Aorta (tissue), 5 donors: ENCODE measurements around the gene RPP30. TPM values are rescaled to one million over a fixed set of nuclear protein-coding genes. Genes with fewer than 3 reads are reported as not detected.
"Not testable (repeated sequence)": the region's sequence is repeated elsewhere in the genome, so short reads cannot be mapped to it uniquely, and the experiment has no call there.

ENCODE experiments used
- ATAC-seq: fragments of 200-7000 bp; cut with Tn5 transposase; one replicate; pipeline ENCODE4 v1.9.1; 2022; ENCODE audit warnings: moderate library complexity; ENCODE audit not compliant: low FRiP score
- DNase-seq, 2 donors: peaks; one replicate each; pipeline ENCODE4 v3.0.0-alpha.2; 2020
- H3K27ac ChIP-seq, 2 donors: one replicate each; pipeline ENCODE4 v1.5.1; 2013; ENCODE audit warnings: low read length in 2 of 2, mild to moderate bottlenecking in 2 of 2, moderate library complexity in 2 of 2, control low read depth in 1 of 2, inconsistent platforms in 1 of 2, low read depth in 1 of 2
- H3K27me3 ChIP-seq, 2 donors: one replicate each; pipeline ENCODE4 v1.6.1; 2013; ENCODE audit warnings: control low read depth in 1 of 2, low read length in 1 of 2, mild to moderate bottlenecking in 1 of 2, moderate library complexity in 1 of 2; ENCODE audit not compliant: insufficient read depth in 2 of 2, control insufficient read depth in 1 of 2
- H3K36me3 ChIP-seq, 2 donors: one replicate each; pipeline ENCODE4 v1.6.1; 2013; ENCODE audit warnings: control low read depth in 1 of 2, low read length in 1 of 2, mild to moderate bottlenecking in 1 of 2; ENCODE audit not compliant: insufficient read depth in 2 of 2, control insufficient read depth in 1 of 2
- H3K4me1 ChIP-seq, 2 donors: one replicate each; pipeline ENCODE4 v1.6.1; 2013; ENCODE audit warnings: low read length in 2 of 2, control low read depth in 1 of 2, mild to moderate bottlenecking in 1 of 2, moderate library complexity in 1 of 2; ENCODE audit not compliant: insufficient read depth in 2 of 2, control insufficient read depth in 1 of 2
- H3K4me3 ChIP-seq, 2 donors: one replicate each; pipeline ENCODE4 v1.5.1; 2013; ENCODE audit warnings: low read length in 2 of 2, control low read depth in 1 of 2, mild to moderate bottlenecking in 1 of 2
- H3K9me3 ChIP-seq: one replicate; pipeline ENCODE4 v1.6.1; 2013; ENCODE audit warnings: mild to moderate bottlenecking, low read length; ENCODE audit not compliant: control insufficient read depth
- WGBS, 2 donors: extraction: QIAGEN DNeasy Blood & Tissue Kit; methylation state at CpG; one replicate each; pipeline ENCODE4 v1.1.7; 2013; 5-methylcytosine and 5-hydroxymethylcytosine counted together
- intact Hi-C, 2 donors: fragments of 100-400 bp; cut with DNase I; formaldehyde crosslinking; loops; one replicate each; pipeline versions ENCODE4 v1.14.2 to v1.15.0; 2022
- polyA plus RNA-seq, 2 donors: library from polyadenylated mRNA; stranded (reverse); fragments of 200-250 nt; gene quantifications; one replicate each; pipeline ENCODE4 v1.2.3, GENCODE V29; 2013
- total RNA-seq, 2 donors: library from RNA; stranded (reverse); fragmentation: NEBNext Ultra II Directional; extraction: Animal tissue kit (Norgen Biotek cat#: 25700); gene quantifications; one replicate each; pipeline ENCODE4 v1.2.1, GENCODE V29; 2021
- donor health status: healthy with polysubstance abuse.
- donor health status: Bipolar disorder and iron deficiency.
- donor health status: DM: no; HTN: no; CAD: no.
- donor health status: DM: no; HTN: no; CAD: no.
- donor health status: DM: yes; HTN: yes; CAD: no.

Gene RPP30
- total and polyA plus RNA-seq, 4 donors, result 25.2 to 42.6 (median 28.2) TPM

GRCh38 chr10:90939648-90940047 is 67.9 kb downstream of the RPP30 start:
- no peak overlapping the region for H3K4me3 ChIP-seq
- no peaks in the 10 kb centered on the region for H3K27me3 ChIP-seq
- intact Hi-C loops, result no loop called here
- ATAC-seq (no peak), DNase-seq (no peak)
- no peaks in the 10 kb centered on the region for H3K9me3 ChIP-seq
- H3K36me3 ChIP-seq, result no peaks in the 10 kb centered on the region
- H3K27ac ChIP-seq, result no peak overlapping the region
- H3K4me1 ChIP-seq, result peaks cover 0 to 3% of the 10 kb centered on the region in 2 donors
- WGBS, 2 donors, result 95% methylated on average over 6 of the region's 6 CpGs

GRCh38 chr10:90942980-90943379 is 71.2 kb downstream of the RPP30 start:
- intact Hi-C loops, H3K36me3 ChIP-seq: not testable (repeated sequence)

GRCh38 chr10:90944749-90945148 is 73.0 kb downstream of the RPP30 start:
- WGBS, 2 donors, result 0 to 45% methylated on average over 1 of the region's 1 CpG

More at GRCh38 chr10:90942980-90943379, 71.2 kb downstream of the RPP30 start:
- not testable (repeated sequence) for H3K4me3 ChIP-seq, DNase-seq, H3K27me3 ChIP-seq, ATAC-seq, H3K9me3 ChIP-seq, H3K4me1 ChIP-seq, H3K27ac ChIP-seq
- 73 to 89% methylated on average over 3 of the region's 3 CpGs for WGBS, 2 donors

GRCh38 chr10:90945491-90946070 is 73.8 kb downstream of the RPP30 start:
- intact Hi-C loops, result no loop called here
- Histone ChIP-seq H3K9me3 (no peaks in the 10 kb centered on the region), H3K27ac (no peak overlapping the region), H3K36me3 (no peaks in the 10 kb centered on the region), H3K27me3 (no peaks in the 10 kb centered on the region), H3K4me1 (no peaks in the 10 kb centered on the region), H3K4me3 (no peak overlapping the region)
- no peak for DNase-seq
- WGBS, 2 donors, result 13 to 15% methylated on average over 4 of the region's 4 CpGs
- ATAC-seq, result no peak

More at GRCh38 chr10:90944749-90945148, 73.0 kb downstream of the RPP30 start:
- intact Hi-C loops, result no loop called here
- DNase-seq (no peak), ATAC-seq (no peak)
- no peaks in the 10 kb centered on the region for H3K4me1 ChIP-seq
- no peaks in the 10 kb centered on the region for H3K27me3 ChIP-seq
- H3K9me3 ChIP-seq, result no peaks in the 10 kb centered on the region
- no peaks in the 10 kb centered on the region for H3K36me3 ChIP-seq
- no peak overlapping the region for H3K27ac ChIP-seq
- no peak overlapping the region for H3K4me3 ChIP-seq

GRCh38 chr10:90947030-90947960 is 75.5 kb downstream of the RPP30 start:
- ATAC-seq (no peak), DNase-seq (no peak)
- intact Hi-C loops, result no loop called here
- no peaks in the 10 kb centered on the region for H3K36me3 ChIP-seq
- H3K4me3 ChIP-seq, result no peak overlapping the region
- no peak overlapping the region for H3K27ac ChIP-seq
- no peaks in the 10 kb centered on the region for H3K27me3 ChIP-seq
- no peaks in the 10 kb centered on the region for H3K4me1 ChIP-seq
- no peaks in the 10 kb centered on the region for H3K9me3 ChIP-seq
- WGBS, 2 donors, result 76 to 77% methylated on average over 5 of the region's 5 CpGs

Other genes starting within 250 kb of the RPP30 start
- 1 to 10 TPM; 1.3 to 3.1 TPM for gene HTR7, start 13.9 kb upstream of the RPP30 start, total RNA-seq
- 1 to 10 TPM; 2.1 to 2.5 TPM for gene HTR7, start 13.9 kb upstream of the RPP30 start, polyA plus RNA-seq
- gene ANKRD1, start 49.1 kb downstream of the RPP30 start, total RNA-seq, result 10 to 100 TPM in 1 of 2 donors, under 1 TPM in 1; 0.30 to 62.9 TPM
- gene ANKRD1, start 49.1 kb downstream of the RPP30 start, polyA plus RNA-seq, result 10 to 100 TPM in 1 of 2 donors, 1 to 10 TPM in 1; 4.1 to 38.9 TPM